Neutrophil (primary cell): ENCODE data around the gene NBPF12.
"Not testable (repeated sequence)": the region's sequence is repeated elsewhere in the genome, so short reads cannot be mapped to it uniquely, and the experiment has no call there.

Experiments
- H3K27ac ChIP-seq: fragments of 200-600 bp; sonication (generic); 2 replicates; pipeline ENCODE4 v1.5.1; 2016; ENCODE audit warnings: mild to moderate bottlenecking, moderate library complexity
- H3K27me3 ChIP-seq: fragments of 200-600 bp; sonication (generic); 2 replicates; pipeline ENCODE4 v1.6.0; 2016; ENCODE audit warnings: mild to moderate bottlenecking
- H3K36me3 ChIP-seq: fragments of 200-600 bp; sonication (generic); 2 replicates; pipeline ENCODE4 v1.5.1; 2017
- H3K4me1 ChIP-seq, 2 experiments: fragments of 200-600 bp in 1 of 2; sonication (generic) in 1 of 2; 1 replicate in 1 of 2; 2 replicates in 1 of 2; pipeline versions ENCODE4 v1.5.1 to v1.6.1; 2013 to 2016; ENCODE audit warnings: low read depth in 1 of 2, low read length in 1 of 2, mild to moderate bottlenecking in 1 of 2, moderate library complexity in 1 of 2; ENCODE audit not compliant: control insufficient read depth in 1 of 2, insufficient read depth in 1 of 2
- H3K4me3 ChIP-seq, 2 experiments: fragments of 200-600 bp in 1 of 2; sonication (generic) in 1 of 2; 1 replicate in 1 of 2; 2 replicates in 1 of 2; pipeline ENCODE4 v1.5.1; 2013 to 2016; ENCODE audit warnings: low read depth in 1 of 2, low read length in 1 of 2, mild to moderate bottlenecking in 1 of 2, moderate library complexity in 1 of 2
- H3K9me3 ChIP-seq: fragments of 200-600 bp; sonication (generic); 2 replicates; pipeline ENCODE4 v1.5.1; 2016
- TF ChIP-seq, protein P1 (sequence below): fragments of 200-600 bp; sonication (generic); IDR thresholded peaks from 2 replicates; pipeline ENCODE4 v1.5.1; 2016; ENCODE audit warnings: antibody characterized with exemption

NBPF12 gene

DNA sequence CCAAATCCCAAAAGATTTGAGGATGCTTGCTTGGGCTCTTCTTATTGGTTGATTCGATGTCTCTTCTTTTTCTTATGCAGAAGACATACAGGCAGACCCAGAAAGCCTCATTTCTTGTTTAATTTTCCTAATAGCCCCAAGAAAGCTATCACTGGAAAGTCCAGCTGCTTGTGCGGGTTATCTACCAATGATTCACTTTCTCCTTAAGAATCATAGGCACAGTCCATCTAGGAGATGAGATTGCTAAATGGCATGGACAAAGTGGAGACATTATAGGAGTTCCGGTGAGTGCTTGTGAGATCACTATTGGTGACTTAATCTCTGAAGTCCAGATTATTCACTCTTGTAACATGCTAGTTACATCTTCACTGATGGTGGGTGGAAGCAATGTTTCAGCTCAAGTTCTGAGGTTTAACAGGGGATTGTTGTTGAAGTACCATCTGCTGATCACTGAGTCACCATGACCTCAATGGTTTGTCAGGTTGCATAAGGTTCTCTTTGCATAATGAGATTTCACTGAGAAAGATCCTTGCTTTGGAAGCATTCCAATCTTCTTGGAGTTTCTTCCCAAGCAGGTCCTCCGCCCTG, 92.0 kb downstream of the NBPF12 start:
- H3K9me3 ChIP-seq, H3K4me3 ChIP-seq, H3K36me3 ChIP-seq, H3K27me3 ChIP-seq, H3K27ac ChIP-seq, H3K4me1 ChIP-seq: not testable (repeated sequence)

DNA sequence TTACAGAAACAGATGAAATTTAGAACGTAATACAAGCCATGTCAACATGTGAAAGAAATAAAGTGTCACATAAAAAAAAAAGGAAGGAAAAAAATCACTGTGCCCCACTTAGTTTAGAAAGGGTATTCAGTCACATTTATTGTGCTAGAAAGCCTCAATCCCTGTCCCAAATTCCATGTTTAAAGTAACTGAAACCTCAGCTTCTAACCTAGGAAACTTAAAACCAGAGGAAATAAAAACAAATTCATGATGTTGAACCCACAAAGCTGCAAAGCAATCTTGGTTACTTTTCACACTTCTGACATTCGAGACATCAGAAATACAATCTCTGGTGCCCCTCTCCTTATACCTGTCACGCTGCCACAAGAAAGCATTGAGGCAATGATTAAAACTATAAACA, 101.8 kb downstream of the NBPF12 start:
- Histone ChIP-seq H3K9me3 (no peaks in the 10 kb centered on the region), H3K4me1 (no peaks in the 10 kb centered on the region), H3K4me3 (no peak overlapping the region), H3K36me3 (no peaks in the 10 kb centered on the region), H3K27me3 (peaks cover 3% of the 10 kb centered on the region), H3K27ac (no peak overlapping the region)
- TF ChIP-seq, protein P1, sequence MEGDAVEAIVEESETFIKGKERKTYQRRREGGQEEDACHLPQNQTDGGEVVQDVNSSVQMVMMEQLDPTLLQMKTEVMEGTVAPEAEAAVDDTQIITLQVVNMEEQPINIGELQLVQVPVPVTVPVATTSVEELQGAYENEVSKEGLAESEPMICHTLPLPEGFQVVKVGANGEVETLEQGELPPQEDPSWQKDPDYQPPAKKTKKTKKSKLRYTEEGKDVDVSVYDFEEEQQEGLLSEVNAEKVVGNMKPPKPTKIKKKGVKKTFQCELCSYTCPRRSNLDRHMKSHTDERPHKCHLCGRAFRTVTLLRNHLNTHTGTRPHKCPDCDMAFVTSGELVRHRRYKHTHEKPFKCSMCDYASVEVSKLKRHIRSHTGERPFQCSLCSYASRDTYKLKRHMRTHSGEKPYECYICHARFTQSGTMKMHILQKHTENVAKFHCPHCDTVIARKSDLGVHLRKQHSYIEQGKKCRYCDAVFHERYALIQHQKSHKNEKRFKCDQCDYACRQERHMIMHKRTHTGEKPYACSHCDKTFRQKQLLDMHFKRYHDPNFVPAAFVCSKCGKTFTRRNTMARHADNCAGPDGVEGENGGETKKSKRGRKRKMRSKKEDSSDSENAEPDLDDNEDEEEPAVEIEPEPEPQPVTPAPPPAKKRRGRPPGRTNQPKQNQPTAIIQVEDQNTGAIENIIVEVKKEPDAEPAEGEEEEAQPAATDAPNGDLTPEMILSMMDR = no peak

DNA sequence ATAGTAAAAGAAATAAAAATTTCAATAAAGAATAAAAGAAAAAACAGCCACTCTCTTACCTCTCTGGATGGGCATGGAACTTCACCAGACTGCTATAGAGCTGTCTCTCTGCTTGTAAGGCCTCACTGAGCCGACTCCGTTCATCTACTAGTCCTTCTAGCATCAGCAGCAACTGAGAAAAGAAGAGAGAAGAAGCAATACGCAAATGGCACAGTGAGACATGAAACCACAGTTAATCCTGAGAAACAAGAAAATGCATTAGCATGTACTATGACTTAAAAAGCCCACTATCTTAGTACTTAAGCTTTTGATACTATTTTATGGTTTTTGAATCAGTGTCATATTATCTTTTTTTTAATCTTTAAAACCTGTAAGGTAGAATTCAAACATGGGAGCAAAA, 104.8 kb downstream of the NBPF12 start:
- not testable (repeated sequence) for H3K27ac ChIP-seq, H3K4me1 ChIP-seq, H3K36me3 ChIP-seq, H3K4me3 ChIP-seq, H3K9me3 ChIP-seq, H3K27me3 ChIP-seq

DNA sequence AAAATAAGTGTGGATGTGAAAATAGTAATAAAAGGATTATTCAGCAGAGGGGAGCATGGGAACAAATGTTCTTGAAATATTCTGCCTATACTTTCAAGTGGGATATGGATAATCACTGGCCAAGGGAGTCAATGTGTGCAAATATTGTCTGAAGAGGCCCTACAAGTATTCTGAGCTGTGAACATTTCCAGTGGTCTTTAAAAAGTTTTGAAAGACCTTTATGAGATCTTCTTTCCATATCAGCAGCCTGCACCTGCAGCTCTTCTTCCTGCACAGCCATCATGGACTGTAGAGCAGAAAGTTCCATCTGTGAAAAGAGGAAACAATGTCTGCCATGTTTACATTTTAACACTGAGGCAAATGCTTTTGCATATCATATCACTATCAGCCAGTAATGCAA, 106.4 kb downstream of the NBPF12 start:
- not testable (repeated sequence) for H3K36me3 ChIP-seq, H3K27me3 ChIP-seq, H3K4me1 ChIP-seq, H3K27ac ChIP-seq, H3K4me3 ChIP-seq, H3K9me3 ChIP-seq
